ENCODE data around the gene WNK1.

DNA sequence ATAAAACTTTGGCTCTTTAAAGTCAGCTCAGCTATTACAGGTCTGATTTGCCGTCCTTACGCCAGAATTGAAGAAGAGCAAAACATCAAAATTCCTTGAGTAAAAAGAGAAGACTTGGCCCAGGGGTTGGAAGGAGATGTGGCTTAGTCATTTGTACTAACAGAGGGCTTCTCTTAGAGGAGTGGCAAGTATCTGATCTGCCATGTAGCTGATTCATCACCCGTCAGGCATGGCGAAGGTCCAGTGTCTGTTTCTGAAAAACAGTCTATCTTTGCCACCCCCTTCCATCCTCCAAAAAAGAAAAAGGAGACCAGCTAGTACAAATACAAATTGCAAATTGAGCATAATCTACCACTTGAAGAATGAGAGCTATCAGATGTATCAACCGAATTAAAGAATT, 105.2 kb downstream of the WNK1 start:
- no peak for TF ChIP-seq CTCF (IDR thresholded peaks at IDR 0.05)
- TF ChIP-seq POLR2A (IDR thresholded peaks at IDR 0.05), result no peak

All from adrenal gland (tissue), 5 donors.